ENCODE measurements around the gene FEM1B. TPM values are rescaled to one million over a fixed set of nuclear protein-coding genes. Genes with fewer than 3 reads are reported as not detected.

Gene FEM1B
- total RNA-seq, 2 experiments from 2014 or later: 45.1 to 50.7 TPM

DNA sequence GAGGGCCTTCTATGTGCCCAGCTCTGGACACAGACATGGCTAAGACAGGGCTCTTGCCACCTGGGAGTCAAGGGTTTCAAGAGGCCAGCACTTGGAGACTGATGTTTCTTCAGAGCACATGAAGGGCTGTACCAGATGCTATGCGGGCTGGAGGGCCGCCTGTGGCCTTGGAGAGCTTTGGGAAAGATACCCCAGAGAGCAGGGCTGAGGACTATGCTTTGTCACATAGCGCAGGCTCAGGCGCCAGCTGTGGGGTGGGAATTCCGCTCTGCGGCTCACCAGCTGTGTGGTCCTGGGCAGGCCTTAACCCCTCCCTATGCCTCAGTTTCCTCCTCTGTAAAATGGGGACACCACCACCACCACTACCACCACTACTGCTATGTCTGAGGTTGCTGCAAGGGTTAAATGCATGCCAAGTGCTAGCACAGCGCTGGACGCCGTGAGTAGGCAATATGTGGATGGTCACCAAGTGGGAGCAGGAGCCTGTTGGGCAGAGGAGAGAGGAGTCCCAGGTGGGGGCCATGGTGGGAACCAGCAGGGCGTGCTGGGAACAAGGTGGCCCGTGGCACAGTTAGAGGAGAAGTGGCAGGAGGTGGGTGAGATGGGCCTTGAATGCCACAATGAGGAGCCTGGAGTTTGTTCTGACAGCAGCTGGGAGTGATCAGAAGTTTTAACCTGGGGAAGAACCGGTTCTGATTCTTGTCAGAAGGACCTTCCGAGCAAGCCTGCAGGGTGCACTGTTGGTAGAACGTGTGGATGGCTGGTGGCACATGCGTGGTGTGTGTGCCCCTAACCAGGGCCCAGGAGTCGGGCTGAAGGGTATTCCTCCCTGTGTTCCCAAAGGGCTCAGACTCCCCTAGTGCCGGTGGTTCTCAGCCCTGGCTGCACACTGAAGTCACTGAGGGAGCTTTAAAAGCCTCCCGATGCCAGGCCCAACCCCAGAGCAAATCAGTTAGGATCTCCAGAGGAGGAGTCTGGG, 41.7 kb downstream of the FEM1B start:
- ChIA-PET POLR2A (interaction anchor here (0.9 to 1.0 kb wide), 2 partner anchors 8 to 12 kb away, joined by 3 read pairs; no protein-coding TSS in a partner anchor), CTCF (interaction anchor here (1.1 kb wide), 1 partner anchor 66 kb away, joined by 3 read pairs; no protein-coding TSS in a partner anchor)
- no peak overlapping the region for H3K27ac Mint-ChIP-seq
- H3K4me1 Mint-ChIP-seq (ENCODE audit: low read depth): no peaks in the 10 kb centered on the region
- DNase-seq: no peak
- H3K4me3 Mint-ChIP-seq: no peak overlapping the region
- H3K27me3 Mint-ChIP-seq (ENCODE audit: low read depth): peaks cover 5% of the 10 kb centered on the region
- no peaks in the 10 kb centered on the region for H3K36me3 Mint-ChIP-seq (ENCODE audit: low read depth)
- H3K9me3 Mint-ChIP-seq (ENCODE audit: insufficient read depth): no peaks in the 10 kb centered on the region
- ATAC-seq: no peak

DNA sequence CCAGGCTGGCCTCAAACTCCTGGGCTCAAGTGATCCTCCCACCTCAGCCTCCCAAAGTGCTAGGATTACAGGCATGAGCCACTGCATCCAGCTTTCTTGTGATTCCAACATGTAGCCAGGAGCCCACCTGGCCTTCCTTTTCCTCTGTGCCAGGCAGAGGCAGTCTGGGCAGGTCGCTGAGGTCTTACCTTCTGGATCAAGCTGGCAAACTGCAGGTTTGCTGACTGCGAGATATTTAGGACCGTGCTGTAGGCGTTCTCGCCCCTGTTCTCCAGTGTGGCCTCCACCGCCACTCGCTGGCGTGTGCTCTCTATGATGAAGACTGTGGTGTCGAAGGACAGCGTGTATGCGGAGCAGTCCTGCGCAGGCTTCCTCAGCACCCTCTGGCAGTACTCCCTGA, 42.5 kb downstream of the FEM1B start:
- Mint-ChIP-seq H3K36me3 (ENCODE audit: low read depth) (no peaks in the 10 kb centered on the region), H3K27ac (no peak overlapping the region), H3K9me3 (ENCODE audit: insufficient read depth) (no peaks in the 10 kb centered on the region), H3K4me3 (no peak overlapping the region), H3K4me1 (ENCODE audit: low read depth) (no peaks in the 10 kb centered on the region), H3K27me3 (ENCODE audit: low read depth) (peaks cover 5% of the 10 kb centered on the region)
- ATAC-seq (no peak), DNase-seq (no peak)
- CTCF ChIA-PET: interaction anchor here (1.1 kb wide), 1 partner anchor 67 kb away, joined by 3 read pairs; no protein-coding TSS in a partner anchor
- POLR2A ChIA-PET: interaction anchor here (0.9 to 1.0 kb wide), 2 partner anchors 9 to 13 kb away, joined by 3 read pairs; no protein-coding TSS in a partner anchor

DNA sequence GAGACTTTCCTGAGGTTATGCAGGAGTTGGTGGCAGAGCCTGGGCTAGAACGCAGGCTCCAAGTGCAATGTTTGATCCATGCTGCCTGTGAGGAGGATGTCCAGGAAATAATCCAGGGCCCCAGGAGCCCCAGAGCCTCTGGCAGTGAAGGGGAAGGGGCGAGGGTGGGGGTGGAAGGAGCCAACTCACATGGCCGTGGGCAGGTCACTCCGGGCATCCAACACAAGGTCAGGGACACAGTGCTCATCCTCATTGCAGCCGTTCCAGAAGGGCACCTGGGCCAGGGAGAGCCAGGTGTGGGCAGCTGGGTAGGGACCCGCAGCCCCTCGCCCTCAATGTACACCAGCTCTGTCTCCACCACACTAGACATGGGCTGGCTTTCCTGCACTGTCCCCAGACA, 43.7 kb downstream of the FEM1B start:
- ChIA-PET CTCF (interaction anchor here (0.9 kb wide), 1 partner anchor 15 kb away, joined by 3 read pairs; no protein-coding TSS in a partner anchor), POLR2A (no interaction called here)
- no peaks in the 10 kb centered on the region for H3K9me3 Mint-ChIP-seq (ENCODE audit: insufficient read depth)
- H3K4me3 Mint-ChIP-seq: no peak overlapping the region
- H3K27ac Mint-ChIP-seq: no peak overlapping the region
- DNase-seq (no peak), ATAC-seq (no peak)
- H3K27me3 Mint-ChIP-seq (ENCODE audit: low read depth): peaks cover 5% of the 10 kb centered on the region
- H3K4me1 Mint-ChIP-seq (ENCODE audit: low read depth): peaks cover 4% of the 10 kb centered on the region
- no peaks in the 10 kb centered on the region for H3K36me3 Mint-ChIP-seq (ENCODE audit: low read depth)

DNA sequence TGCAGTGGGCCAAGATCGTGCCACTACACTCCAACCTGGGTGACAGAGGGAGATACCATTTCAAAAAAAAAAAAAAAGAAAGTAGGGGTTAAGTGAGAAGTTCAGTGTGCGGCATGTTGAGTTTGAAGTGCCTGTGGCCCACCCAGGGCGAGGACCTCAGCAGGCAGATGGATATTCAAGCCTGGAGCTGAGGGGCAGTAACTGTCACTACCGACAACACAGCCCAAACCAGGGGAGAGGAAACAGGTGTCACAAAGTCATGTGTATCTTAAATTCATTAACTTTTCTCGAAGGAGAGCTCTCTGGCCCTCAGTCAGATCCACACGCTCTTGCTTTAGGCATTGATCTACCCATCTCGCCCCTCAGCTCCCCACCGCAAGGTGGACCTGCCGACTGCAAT, 45.3 kb downstream of the FEM1B start:
- DNase-seq (no peak), ATAC-seq (no peak)
- peaks cover 20% of the 10 kb centered on the region for H3K4me1 Mint-ChIP-seq (ENCODE audit: low read depth)
- no peak overlapping the region for H3K27ac Mint-ChIP-seq
- H3K27me3 Mint-ChIP-seq (ENCODE audit: low read depth): peaks cover 5% of the 10 kb centered on the region
- ChIA-PET CTCF (interaction anchor here (1.6 kb wide), 2 partner anchors 16 to 70 kb away, joined by 4 to 7 read pairs; no protein-coding TSS in a partner anchor), POLR2A (interaction anchor here (0.6 kb wide), 1 partner anchor 57 kb away, joined by 4 read pairs; no protein-coding TSS in a partner anchor)
- H3K9me3 Mint-ChIP-seq (ENCODE audit: insufficient read depth): no peaks in the 10 kb centered on the region
- H3K4me3 Mint-ChIP-seq: no peak overlapping the region
- H3K36me3 Mint-ChIP-seq (ENCODE audit: low read depth): no peaks in the 10 kb centered on the region

DNA sequence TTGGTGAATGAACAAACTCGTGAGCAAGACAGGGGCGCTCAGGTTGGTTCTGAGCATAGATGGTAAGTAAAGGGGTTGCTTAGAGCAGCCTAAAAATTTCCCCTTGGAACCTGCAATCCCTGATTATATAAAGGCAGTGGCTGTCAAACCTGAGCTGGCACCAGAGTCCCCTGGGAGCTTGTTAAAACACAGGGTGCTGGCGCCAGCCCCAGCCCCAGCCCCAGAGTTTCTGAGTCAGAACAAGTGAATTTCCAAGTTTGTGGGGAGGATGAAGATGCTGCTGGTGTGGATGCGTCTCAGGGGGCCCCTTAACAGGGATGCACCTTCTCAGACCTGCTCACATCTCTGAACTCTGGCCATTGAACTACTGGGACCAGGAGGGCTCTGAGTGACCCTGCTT, 48.2 kb downstream of the FEM1B start:
- H3K4me1 Mint-ChIP-seq (ENCODE audit: low read depth): peaks cover 38% of the 10 kb centered on the region
- ChIA-PET POLR2A (no interaction called here), CTCF (interaction anchor here (1.2 to 1.7 kb wide), 3 partner anchors 18 to 73 kb away, joined by 3 to 6 read pairs (median 3); no protein-coding TSS in a partner anchor)
- peaks cover 8% of the 10 kb centered on the region for H3K27me3 Mint-ChIP-seq (ENCODE audit: low read depth)
- no peak overlapping the region for H3K4me3 Mint-ChIP-seq
- no peak for ATAC-seq
- no peaks in the 10 kb centered on the region for H3K9me3 Mint-ChIP-seq (ENCODE audit: insufficient read depth)
- H3K27ac Mint-ChIP-seq: peak overlapping the region; percentile 85
- DNase-seq: no peak
- H3K36me3 Mint-ChIP-seq (ENCODE audit: low read depth): no peaks in the 10 kb centered on the region

DNA sequence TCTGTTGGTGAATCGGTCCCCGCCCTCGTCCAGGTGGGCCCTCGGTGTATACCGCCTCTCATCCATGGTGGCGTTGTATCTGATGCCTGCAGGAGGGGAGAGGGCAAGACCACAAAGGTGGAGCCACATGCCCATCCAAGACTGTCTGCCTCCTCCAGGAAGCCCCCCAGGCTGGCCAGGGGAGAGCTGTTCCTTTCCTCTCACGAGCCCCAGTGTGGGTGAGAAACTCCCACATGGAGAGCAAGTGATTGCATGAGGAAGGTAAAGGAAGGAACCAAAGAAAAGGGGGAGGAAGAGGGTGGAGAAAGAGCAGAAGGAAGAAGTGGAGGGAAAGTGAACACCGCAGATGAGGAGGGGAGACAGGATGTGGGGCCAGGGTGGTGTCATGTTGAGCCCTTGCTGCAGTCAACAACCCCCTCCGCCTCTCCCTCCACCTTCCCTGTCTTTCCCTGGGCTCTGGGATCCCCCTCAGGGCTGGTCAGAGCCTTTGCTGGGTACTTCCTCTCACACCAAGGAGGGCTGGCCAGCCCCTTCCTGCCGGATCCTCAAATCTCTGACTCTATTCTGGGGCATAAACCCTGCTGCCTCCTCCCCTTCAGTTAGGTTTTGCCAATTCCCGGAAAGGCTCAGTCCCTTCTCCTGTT, 49.3 kb downstream of the FEM1B start:
- H3K4me3 Mint-ChIP-seq: peak overlapping the region; percentile 31
- POLR2A ChIA-PET: no interaction called here
- CTCF ChIA-PET: interaction anchor here (1.2 to 1.7 kb wide), 3 partner anchors 19 to 74 kb away, joined by 3 to 6 read pairs (median 3); no protein-coding TSS in a partner anchor

DNA sequence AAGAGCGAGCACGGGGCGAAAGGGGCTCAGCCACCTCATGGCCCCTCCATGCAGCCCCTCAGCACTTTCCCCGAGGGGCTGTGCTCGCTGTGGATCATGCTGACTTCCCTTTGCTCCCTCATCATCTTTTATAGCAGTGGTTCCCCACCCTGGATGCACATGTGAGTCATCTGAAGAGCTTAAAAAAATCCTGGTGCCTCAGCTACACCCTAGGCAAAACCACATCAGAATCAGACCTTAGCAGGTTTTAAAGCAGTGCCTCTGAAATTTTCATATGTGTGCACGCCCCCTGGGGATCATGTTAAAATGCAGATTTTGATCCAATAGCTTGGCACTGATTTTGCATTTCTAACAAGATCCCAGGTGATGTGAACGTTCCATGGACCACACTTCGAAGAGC, 50.9 kb downstream of the FEM1B start:
- peak overlapping the region; percentile 85 for H3K27ac Mint-ChIP-seq
- POLR2A ChIA-PET: no interaction called here
- CTCF ChIA-PET: interaction anchor here (1.1 to 1.6 kb wide), 3 partner anchors 22 to 51 kb away, joined by 3 to 8 read pairs (median 4); no protein-coding TSS in a partner anchor
- no peaks in the 10 kb centered on the region for H3K9me3 Mint-ChIP-seq (ENCODE audit: insufficient read depth)
- no peaks in the 10 kb centered on the region for H3K36me3 Mint-ChIP-seq (ENCODE audit: low read depth)
- ATAC-seq: peak; percentile 64
- no peak overlapping the region for H3K4me3 Mint-ChIP-seq
- peaks cover 38% of the 10 kb centered on the region for H3K4me1 Mint-ChIP-seq (ENCODE audit: low read depth)
- peak; percentile 39 for DNase-seq
- peaks cover 15% of the 10 kb centered on the region for H3K27me3 Mint-ChIP-seq (ENCODE audit: low read depth)

More for the DNA sequence above, 49.3 kb downstream of the FEM1B start:
- Mint-ChIP-seq H3K4me1 (ENCODE audit: low read depth) (peaks cover 38% of the 10 kb centered on the region), H3K9me3 (ENCODE audit: insufficient read depth) (no peaks in the 10 kb centered on the region), H3K27me3 (ENCODE audit: low read depth) (peaks cover 13% of the 10 kb centered on the region), H3K36me3 (ENCODE audit: low read depth) (no peaks in the 10 kb centered on the region), H3K27ac (peak overlapping the region; percentile 85)
- ATAC-seq (peak; percentile 46), DNase-seq (peak; percentile 36)

DNA sequence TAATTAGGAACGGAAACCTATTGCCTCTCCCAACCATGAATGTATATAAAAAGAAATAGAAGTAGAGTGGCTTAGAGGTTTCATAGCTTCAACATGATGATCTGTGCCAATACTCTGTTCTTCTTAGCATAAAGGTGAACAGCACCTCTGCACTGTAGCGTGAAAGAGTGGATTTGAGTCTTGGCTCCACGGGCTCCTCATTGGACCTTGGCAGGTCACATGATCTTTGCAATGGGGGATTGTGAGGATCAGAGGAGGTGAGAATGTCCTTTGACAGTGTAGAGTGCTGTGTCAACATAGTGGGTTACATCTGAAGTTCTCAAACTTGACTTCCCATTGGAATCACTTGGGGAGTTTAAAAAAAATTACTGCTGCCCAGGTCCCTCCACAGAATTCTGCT, 51.4 kb downstream of the FEM1B start:
- Mint-ChIP-seq H3K4me3 (no peak overlapping the region), H3K27me3 (ENCODE audit: low read depth) (peaks cover 15% of the 10 kb centered on the region), H3K27ac (no peak overlapping the region), H3K9me3 (ENCODE audit: insufficient read depth) (no peaks in the 10 kb centered on the region), H3K36me3 (ENCODE audit: low read depth) (no peaks in the 10 kb centered on the region), H3K4me1 (ENCODE audit: low read depth) (peaks cover 38% of the 10 kb centered on the region)
- ChIA-PET CTCF (interaction anchor here (1.1 to 1.6 kb wide), 3 partner anchors 22 to 50 kb away, joined by 3 to 8 read pairs (median 4); no protein-coding TSS in a partner anchor), POLR2A (no interaction called here)
- no peak for DNase-seq
- ATAC-seq: no peak

DNA sequence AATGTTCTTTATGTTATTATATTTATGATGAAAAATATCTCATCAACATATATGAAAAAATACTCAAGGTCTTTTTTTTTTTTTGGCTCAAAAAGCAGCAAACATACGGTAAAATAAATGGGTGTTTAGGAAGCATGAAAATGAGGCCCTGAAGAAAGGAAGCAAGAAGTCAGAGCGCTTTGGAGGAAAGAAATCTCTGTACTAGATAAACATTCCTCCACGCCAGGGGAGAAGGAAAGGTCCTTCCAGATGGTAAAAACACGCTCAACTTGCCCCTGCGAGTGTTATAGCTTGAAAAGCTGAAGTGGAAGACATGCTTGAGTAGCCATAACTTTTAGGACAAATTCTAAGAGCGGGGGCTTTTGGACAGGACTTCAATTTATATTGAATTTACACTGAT, 52.9 kb downstream of the FEM1B start:
- no peak overlapping the region for H3K4me3 Mint-ChIP-seq
- no peaks in the 10 kb centered on the region for H3K36me3 Mint-ChIP-seq (ENCODE audit: low read depth)
- ATAC-seq (no peak), DNase-seq (no peak)
- H3K27ac Mint-ChIP-seq: no peak overlapping the region
- CTCF ChIA-PET: no interaction called here
- H3K4me1 Mint-ChIP-seq (ENCODE audit: low read depth): peaks cover 38% of the 10 kb centered on the region
- H3K9me3 Mint-ChIP-seq (ENCODE audit: insufficient read depth): no peaks in the 10 kb centered on the region
- POLR2A ChIA-PET: no interaction called here
- H3K27me3 Mint-ChIP-seq (ENCODE audit: low read depth): peaks cover 17% of the 10 kb centered on the region

DNA sequence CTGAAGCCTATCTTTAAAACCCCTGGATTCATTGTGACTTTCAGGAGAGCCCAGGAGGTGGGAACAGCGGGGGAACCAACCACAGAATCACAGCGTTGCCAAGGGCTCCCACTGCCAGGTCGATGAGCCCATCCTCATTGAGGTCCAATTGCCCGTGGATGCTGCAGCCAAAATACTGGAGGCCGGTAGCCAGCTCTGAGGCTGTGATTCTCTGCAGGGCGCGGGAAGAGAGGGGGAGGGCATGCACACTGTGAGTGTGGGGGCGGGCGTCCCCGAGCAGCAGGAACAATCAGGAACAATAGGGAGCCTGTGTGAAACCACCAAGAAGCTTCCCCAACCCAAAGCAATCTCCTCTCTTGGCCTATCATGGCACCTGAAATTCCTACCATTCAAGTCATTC, 53.4 kb downstream of the FEM1B start:
- CTCF ChIA-PET: no interaction called here
- no peak for ATAC-seq
- Mint-ChIP-seq H3K9me3 (ENCODE audit: insufficient read depth) (no peaks in the 10 kb centered on the region), H3K4me1 (ENCODE audit: low read depth) (peaks cover 37% of the 10 kb centered on the region), H3K4me3 (no peak overlapping the region), H3K27me3 (ENCODE audit: low read depth) (peaks cover 17% of the 10 kb centered on the region), H3K36me3 (ENCODE audit: low read depth) (no peaks in the 10 kb centered on the region), H3K27ac (no peak overlapping the region)
- DNase-seq: no peak
- POLR2A ChIA-PET: no interaction called here

DNA sequence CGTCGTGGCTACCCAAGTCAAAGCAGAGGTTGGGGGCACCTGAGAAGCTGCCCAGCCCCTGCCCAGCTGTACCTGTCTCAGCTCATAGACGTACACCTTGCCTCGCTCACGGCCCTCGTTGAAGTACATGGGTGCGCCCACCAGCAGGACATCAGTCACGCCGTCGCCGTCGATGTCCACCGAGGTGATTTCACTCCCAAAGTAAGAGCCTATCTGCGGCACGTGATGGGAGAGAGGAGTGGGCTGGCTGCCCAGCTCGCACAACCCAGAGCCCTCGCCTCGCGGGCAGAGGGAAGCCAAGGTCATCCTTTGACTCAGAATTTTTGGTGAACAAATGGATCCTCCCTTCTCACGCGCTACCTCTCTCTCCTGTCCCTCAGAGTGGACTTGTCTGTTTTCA, 54.7 kb downstream of the FEM1B start:
- Mint-ChIP-seq H3K4me3 (no peak overlapping the region), H3K27ac (no peak overlapping the region), H3K36me3 (ENCODE audit: low read depth) (no peaks in the 10 kb centered on the region), H3K4me1 (ENCODE audit: low read depth) (peaks cover 23% of the 10 kb centered on the region), H3K27me3 (ENCODE audit: low read depth) (peaks cover 17% of the 10 kb centered on the region), H3K9me3 (ENCODE audit: insufficient read depth) (no peaks in the 10 kb centered on the region)
- ATAC-seq (no peak), DNase-seq (no peak)
- CTCF ChIA-PET: no interaction called here
- POLR2A ChIA-PET: no interaction called here
